Measurements from ENCODE around the gene SH2D3C.

SH2D3C gene

DNA sequence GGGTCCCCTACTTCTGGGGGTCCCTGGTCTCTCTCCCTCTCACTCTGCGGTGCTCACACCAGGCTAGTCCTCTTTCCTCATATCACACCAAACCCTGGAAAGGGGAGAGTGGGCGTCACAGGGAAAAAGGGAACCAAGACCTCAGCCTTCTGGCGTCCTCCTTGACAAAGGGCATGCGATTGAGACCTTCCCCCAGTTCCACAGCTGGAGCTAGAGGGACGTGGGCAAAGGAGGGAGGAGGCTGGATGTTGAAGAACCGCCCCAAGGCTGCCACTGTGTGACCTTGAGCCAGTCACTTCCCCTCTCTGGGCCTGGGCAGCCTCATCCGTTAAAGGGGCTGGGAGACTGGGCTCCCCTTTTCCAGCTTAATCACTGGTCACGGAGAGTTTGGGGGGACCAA, 24.8 kb downstream of the SH2D3C start:
- DNase-seq (ENCODE audit: low read depth, low spot score): no peak
- no peak overlapping the region for H3K4me3 ChIP-seq (ENCODE audit: low read length)

- no peak overlapping the region for H3K4me3 ChIP-seq (ENCODE audit: low read length)
- no peak for DNase-seq (ENCODE audit: low read depth, low spot score)
These were observed 25.3 kb downstream of the SH2D3C start for GRCh38 chr9:127753148-127753547.

DNA sequence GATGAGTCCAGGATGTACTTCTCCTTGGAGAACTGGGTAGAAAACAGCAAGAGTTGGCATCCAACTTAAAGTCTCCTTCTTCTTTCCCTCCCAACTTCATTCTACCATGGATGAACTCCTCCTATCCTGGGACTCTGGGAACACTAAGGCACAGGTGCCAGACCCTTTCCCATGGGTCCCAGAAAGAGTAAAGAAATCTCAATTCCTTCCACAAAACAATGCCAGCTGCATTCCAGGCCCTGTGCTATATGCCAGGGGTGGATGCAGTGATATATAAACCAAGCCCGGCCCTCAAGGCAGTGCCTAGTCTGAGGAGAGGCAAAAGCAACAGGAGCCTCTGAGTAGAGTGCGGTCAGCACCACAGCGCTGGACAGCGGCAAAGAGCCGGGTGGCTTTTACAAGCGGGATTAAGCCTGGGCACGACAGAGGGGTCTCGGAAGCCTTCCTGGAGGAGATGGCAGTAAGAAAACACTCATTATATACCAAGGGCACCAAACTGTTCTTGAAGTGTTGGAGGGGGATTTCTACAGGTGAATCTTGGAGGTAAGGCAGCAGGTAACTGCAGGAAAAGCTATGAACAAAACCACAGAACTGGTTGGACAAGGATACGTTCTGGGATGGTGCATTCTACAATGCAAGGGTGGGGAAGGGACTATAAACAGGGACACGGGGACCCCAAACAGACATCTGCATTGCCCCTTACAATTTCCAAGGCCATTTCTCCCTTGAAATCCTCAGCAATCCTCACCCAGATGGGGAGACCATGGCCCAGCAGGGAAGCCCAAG, 27.0 kb downstream of the SH2D3C start:
- DNase-seq (ENCODE audit: low read depth, low spot score): no peak
- H3K4me3 ChIP-seq (ENCODE audit: low read length): no peak overlapping the region

DNA sequence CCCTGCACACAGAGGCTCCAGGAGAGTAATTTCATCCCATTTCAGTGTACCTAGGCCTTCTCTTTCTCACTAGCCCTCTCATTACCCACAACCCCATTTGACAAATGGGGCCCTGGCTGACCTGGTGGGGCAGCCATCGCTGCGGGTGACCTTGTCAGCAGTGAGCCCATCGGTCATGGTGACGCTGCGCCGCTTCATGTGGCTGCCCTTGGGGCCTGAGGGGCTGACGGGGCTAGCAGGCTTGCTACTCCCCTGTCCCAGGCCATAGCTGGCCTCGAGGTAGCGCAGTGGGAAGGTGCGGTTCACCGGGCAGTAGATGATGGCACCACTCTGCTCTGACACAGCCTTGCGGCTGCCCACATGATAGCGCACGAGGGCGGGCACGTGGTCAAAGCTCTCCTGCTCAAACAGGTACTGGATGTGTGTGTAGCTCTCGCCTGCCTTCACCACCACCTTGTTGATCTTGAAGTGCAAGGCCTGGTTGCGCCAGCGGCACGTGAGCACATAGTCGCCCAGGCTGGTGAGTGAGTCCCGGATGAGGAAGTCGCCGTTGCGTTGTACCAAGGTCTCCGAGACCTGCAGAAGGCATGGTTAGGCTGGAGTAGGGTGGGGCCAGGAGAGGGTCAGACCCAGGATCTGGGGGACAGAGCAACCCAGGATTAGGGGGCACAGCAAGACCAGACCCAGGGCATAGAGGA, 29.2 kb downstream of the SH2D3C start:
- DNase-seq (ENCODE audit: low read depth, low spot score): no peak
- H3K4me3 ChIP-seq (ENCODE audit: low read length): no peak overlapping the region

GRCh38 chr9:127746959-127747569, 31.4 kb downstream of the SH2D3C start:
- peak; percentile 79 for DNase-seq (ENCODE audit: low read depth, low spot score)
- H3K4me3 ChIP-seq (ENCODE audit: low read length): 0 out of 2 replicates have a peak overlapping the region, but pooled peaks have one; percentile 5

DNA sequence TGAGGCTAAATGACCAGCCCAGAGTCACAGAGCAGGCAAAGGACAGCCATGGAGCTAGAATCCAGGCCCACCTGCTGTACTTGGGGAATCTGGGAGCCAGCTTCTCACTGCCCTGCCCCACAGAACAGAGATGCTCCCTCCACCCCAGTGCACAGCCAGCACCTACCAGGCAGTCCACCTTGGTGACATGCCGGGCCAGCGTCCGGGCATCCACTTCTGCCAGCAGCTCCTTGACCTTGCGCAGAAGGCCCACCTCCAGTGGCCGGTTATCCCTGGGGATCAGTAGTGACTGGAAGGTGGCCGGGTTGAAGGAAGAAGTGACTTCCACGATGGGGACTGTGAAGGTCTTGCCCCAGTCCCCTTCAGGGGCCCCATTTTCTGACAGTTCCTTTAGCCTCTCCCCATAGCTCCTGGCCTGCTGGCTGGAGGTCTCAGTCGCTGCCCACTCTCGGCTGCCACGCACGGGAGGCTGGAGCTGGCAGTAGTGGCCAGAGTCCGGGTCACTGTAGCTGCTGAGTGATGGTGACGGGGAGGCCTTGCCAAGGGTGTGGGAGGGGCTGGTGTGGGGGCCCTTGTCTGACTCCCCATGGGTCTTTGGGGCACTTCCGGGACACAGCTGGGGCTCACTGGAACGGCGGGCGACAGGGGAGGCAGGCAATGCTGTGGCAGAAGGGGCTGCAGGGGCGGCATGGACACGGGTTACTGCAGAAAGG, 33.9 kb downstream of the SH2D3C start:
- no peak overlapping the region for H3K4me3 ChIP-seq (ENCODE audit: low read length)
- DNase-seq (ENCODE audit: low read depth, low spot score): no peak

GRCh38 chr9:127742435-127743088, 35.9 kb downstream of the SH2D3C start:
- H3K4me3 ChIP-seq (ENCODE audit: low read length): no peak overlapping the region

DNA sequence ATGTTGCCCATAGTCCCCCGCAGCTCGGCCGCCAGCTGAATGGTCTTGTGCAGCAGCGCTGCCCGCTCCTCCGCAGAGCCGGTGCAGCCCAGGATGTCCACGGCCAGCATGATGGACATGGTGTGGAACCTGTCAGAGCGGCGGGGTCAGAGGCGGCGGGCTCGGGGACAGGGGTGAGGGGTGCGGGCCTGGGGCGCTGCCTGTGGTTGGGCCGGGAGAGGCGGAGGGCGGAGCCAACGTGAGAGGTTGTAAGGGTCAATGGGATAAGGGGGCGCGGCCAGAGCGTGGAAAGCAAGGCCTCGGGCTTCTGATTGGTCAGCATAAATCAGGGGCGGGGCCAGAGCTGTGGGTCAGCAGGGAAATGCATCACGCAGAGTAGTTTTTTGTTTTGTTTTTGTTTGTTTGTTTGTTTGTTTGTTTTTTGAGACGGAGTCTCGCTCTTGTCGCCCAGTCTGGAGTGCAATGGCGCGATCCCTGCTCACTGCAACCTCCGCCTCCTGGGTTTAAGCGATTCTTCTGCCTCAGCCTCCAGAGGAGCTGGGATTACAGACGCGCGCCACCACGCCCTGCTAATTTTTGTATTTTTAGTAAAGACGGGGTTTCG, 36.5 kb downstream of the SH2D3C start:
- no peak overlapping the region for H3K4me3 ChIP-seq (ENCODE audit: low read length)
- DNase-seq (ENCODE audit: low read depth, low spot score): no peak

More at GRCh38 chr9:127742435-127743088, 35.9 kb downstream of the SH2D3C start:
- no peak for DNase-seq (ENCODE audit: low read depth, low spot score)

GRCh38 chr9:127739614-127740330, 38.7 kb downstream of the SH2D3C start:
- no peak overlapping the region for H3K4me3 ChIP-seq (ENCODE audit: low read length)
- DNase-seq (ENCODE audit: low read depth, low spot score): no peak

GRCh38 chr9:127738666-127739065, 39.8 kb downstream of the SH2D3C start:
- no peak for DNase-seq (ENCODE audit: low read depth, low spot score)
- no peak overlapping the region for H3K4me3 ChIP-seq (ENCODE audit: low read length)

GRCh38 chr9:127735530-127736185, 42.8 kb downstream of the SH2D3C start:
- no peak for DNase-seq (ENCODE audit: low read depth, low spot score)
- peak overlapping the region; percentile 41 for H3K4me3 ChIP-seq (ENCODE audit: low read length)

DNA sequence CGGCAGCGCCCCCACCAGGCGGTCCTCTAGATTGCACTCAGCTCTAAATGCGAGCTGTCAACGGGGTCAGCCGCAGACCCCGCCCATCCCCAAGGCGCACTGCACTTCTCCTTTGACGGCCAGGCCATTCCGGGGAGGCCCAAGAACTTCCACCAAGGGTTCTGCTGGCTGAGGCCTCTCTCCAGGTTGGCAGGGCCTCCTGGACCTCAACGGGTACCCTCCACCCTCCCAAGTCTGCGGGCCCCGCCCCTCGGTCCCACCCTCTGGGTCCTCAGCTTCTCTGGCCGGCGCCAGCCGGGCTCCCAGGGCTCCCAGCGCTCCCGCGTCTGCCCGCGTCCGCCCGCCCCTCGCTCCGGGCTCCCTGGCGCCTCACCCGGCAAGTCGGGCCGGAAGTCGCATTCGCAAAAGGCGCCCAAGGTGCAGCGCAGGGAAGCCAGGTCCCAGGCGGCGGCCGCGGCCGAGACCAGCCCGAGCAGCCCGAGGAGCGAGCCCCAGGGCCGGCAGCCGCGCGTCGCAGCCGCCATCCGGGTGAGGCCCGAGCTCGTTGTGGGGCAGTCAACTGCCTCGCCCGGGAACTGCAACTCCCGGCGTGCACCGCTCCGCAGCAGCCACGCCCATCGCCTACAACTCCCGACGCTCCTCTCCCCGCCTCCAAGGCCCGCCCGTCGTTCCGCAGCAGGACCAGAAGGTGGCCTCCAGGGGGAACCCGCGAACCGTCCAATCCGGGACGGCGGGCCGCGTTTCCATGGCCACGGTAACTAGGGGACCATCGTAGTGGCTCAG, 43.5 kb downstream of the SH2D3C start, which contains the start of gene TOR2A:
TOR2A (minus strand) TSS at position 548 of the 783 bp plus-strand sequence; CDS start at position 524, 24 bp downstream.
- H3K4me3 ChIP-seq (ENCODE audit: low read length): peak within 1 kb of the TSS; percentile 70
- peak; percentile 95 for DNase-seq (ENCODE audit: low read depth, low spot score)

DNA sequence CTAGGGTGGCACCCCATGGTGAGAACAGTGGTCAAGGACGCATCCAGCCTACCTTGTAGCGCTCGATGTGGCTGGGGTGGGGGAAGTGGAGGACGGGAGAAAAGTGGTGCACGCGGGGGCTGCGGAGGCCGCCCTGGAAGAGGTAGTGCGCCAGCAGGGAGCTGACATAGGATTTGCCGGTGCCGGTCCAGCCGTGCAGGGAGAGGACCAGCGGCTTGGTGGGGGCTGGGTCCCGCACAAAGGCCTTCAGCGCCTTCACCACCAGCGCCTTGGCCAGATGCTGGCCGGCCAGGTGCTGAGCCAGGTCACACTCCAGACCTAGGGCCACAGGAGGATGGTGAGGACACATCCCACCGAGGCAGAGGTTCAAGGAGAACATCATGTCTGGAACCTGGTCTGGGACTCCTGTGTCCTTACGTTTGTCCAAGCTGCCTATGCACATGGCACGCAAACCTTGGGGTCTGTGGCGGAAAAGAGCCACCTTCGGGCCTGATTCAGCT, 44.2 kb downstream of the SH2D3C start:
- peak overlapping the region; percentile 70 for H3K4me3 ChIP-seq (ENCODE audit: low read length)
- no peak for DNase-seq (ENCODE audit: low read depth, low spot score)

DNA sequence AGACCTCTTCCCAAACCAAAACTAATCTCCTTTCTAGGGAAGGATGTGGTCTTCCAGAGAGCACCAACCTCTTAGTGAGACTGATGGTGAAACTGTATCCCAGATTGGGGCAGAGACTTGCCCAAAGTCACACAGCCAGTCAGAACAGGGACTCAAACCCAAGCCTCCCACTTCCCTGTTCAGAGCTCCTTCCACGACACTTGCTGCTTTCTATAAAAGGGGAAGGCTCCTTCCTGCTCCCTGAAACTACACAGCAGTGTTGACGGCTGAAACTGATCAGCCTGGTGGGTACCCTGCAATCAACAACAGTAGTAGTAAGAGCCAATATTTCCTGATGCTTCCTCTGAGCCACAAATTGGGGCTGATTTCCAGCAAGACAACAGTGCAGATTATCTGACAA, 44.9 kb downstream of the SH2D3C start:
- no peak overlapping the region for H3K4me3 ChIP-seq (ENCODE audit: low read length)
- no peak for DNase-seq (ENCODE audit: low read depth, low spot score)

GRCh38 chr9:127732444-127732843, 46.0 kb downstream of the SH2D3C start:
- DNase-seq (ENCODE audit: low read depth, low spot score): no peak

DNA sequence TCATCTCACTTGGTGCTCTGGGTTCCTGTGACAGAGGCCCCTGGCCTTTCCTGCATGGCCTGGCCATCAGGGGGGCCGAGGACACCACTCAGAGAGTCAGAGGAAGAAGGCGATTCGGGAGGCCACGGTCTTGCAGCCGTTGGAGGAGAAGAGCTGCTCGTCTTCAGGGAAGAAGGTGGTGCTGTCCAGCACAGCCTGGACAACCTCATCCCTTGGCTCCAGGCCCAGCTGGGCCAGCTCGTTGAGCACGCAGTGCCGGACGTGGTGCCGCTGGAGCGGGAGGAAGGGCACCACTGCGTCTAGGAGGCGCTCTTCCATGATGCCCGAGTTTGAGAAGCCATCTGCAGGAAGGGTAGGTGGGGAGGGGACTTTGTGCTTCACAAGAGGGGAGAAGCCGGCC, 46.5 kb downstream of the SH2D3C start:
- DNase-seq (ENCODE audit: low read depth, low spot score): no peak

More at GRCh38 chr9:127732444-127732843, 46.0 kb downstream of the SH2D3C start:
- H3K4me3 ChIP-seq (ENCODE audit: low read length): no peak overlapping the region

More for the DNA sequence above, 46.5 kb downstream of the SH2D3C start:
- no peak overlapping the region for H3K4me3 ChIP-seq (ENCODE audit: low read length)

Data from Jurkat, Clone E6-1 (cell line).